ENCODE data around the gene GRID2. TPM values are rescaled to one million over a fixed set of nuclear protein-coding genes. Genes with fewer than 3 reads are reported as not detected.

The GRID2 gene
- total and polyA plus RNA-seq, 12 donors = 0.55 to 4.0 (median 2.0) TPM

GRCh38 chr4:93373893-93374860 is 1070.4 kb downstream of the GRID2 start:
- no peaks in the 10 kb centered on the region for H3K36me3 ChIP-seq (replicated peaks in 1 of 2)
- no peaks in the 10 kb centered on the region for H3K27me3 ChIP-seq
- DNase-seq = no peak
- intact Hi-C loops (cut with DNase I) = no loop called here
- 74 to 89% (median 86%) methylated on average over 4 of the region's 4 CpGs for WGBS, 4 donors
- TF ChIP-seq POLR2A (IDR thresholded peaks at IDR 0.05) (no peak), CTCF (IDR thresholded peaks at IDR 0.05) (no peak)
- no peaks in the 10 kb centered on the region for H3K9me3 ChIP-seq (replicated peaks in 1 of 3)
- no peaks in the 10 kb centered on the region for H3K4me1 ChIP-seq (replicated peaks in 1 of 2)
- H3K4me3 ChIP-seq = no peak overlapping the region
- H3K27ac ChIP-seq = no peak overlapping the region

GRCh38 chr4:93384241-93384640 is 1080.5 kb downstream of the GRID2 start:
- no peak overlapping the region for H3K4me3 ChIP-seq
- no peaks in the 10 kb centered on the region for H3K4me1 ChIP-seq (replicated peaks in 1 of 2)
- WGBS, 4 donors = 72 to 81% (median 77%) methylated on average over 2 of the region's 2 CpGs
- no peaks in the 10 kb centered on the region for H3K36me3 ChIP-seq (replicated peaks in 1 of 2)
- no peak for DNase-seq
- no peak overlapping the region for H3K27ac ChIP-seq
- TF ChIP-seq POLR2A (IDR thresholded peaks at IDR 0.05) (no peak), CTCF (IDR thresholded peaks at IDR 0.05) (no peak)
- no peaks in the 10 kb centered on the region for H3K9me3 ChIP-seq (replicated peaks in 1 of 3)
- intact Hi-C loops (cut with DNase I) = no loop called here
- H3K27me3 ChIP-seq = no peaks in the 10 kb centered on the region

- H3K4me3 ChIP-seq = no peak overlapping the region
- no peak overlapping the region for H3K27ac ChIP-seq
- H3K36me3 ChIP-seq (replicated peaks in 1 of 2) = no peaks in the 10 kb centered on the region
- no peaks in the 10 kb centered on the region for H3K27me3 ChIP-seq
- intact Hi-C loops (cut with DNase I) = no loop called here
- no peaks in the 10 kb centered on the region for H3K9me3 ChIP-seq (replicated peaks in 1 of 3)
- TF ChIP-seq POLR2A (IDR thresholded peaks at IDR 0.05) = no peak
- TF ChIP-seq CTCF (IDR thresholded peaks at IDR 0.05) = no peak
- DNase-seq = no peak
- WGBS, 4 donors = 43 to 62% (median 53%) methylated on average over 2 of the region's 2 CpGs
- H3K4me1 ChIP-seq (replicated peaks in 1 of 2) = no peaks in the 10 kb centered on the region
Observed at GRCh38 chr4:93384887-93385286, 1081.1 kb downstream of the GRID2 start.

- 44 to 53% (median 47%) methylated on average over 2 of the region's 2 CpGs for WGBS, 4 donors
- no peak overlapping the region for H3K27ac ChIP-seq
- TF ChIP-seq POLR2A (IDR thresholded peaks at IDR 0.05) = no peak
- TF ChIP-seq CTCF (IDR thresholded peaks at IDR 0.05) = no peak
- intact Hi-C loops (cut with DNase I) = no loop called here
- no peaks in the 10 kb centered on the region for H3K27me3 ChIP-seq
- no peak overlapping the region for H3K4me3 ChIP-seq
- H3K4me1 ChIP-seq (replicated peaks in 1 of 2) = no peaks in the 10 kb centered on the region
- no peaks in the 10 kb centered on the region for H3K9me3 ChIP-seq (replicated peaks in 1 of 3)
- no peak for DNase-seq
- H3K36me3 ChIP-seq (replicated peaks in 1 of 2) = no peaks in the 10 kb centered on the region
Observed at GRCh38 chr4:93394545-93395081, 1090.8 kb downstream of the GRID2 start.
